Stimulated activated CD8-positive, alpha-beta memory T cell treated with anti-CD3 and anti-CD28 coated beads, Interleukin-2, amount 100 ng/mL, for 1 hour (primary cell): Measurements from ENCODE around the gene RIT2.
"Not testable (repeated sequence)": the region's sequence is repeated elsewhere in the genome, so short reads cannot be mapped to it uniquely, and the experiment has no call there.

Source experiments
- DNase-seq, 2 donors: peaks; one replicate each; pipeline ENCODE4 v3.0.0-alpha.2; 2020; ENCODE audit warnings: low read depth in 2 of 2

The RIT2 gene

DNA sequence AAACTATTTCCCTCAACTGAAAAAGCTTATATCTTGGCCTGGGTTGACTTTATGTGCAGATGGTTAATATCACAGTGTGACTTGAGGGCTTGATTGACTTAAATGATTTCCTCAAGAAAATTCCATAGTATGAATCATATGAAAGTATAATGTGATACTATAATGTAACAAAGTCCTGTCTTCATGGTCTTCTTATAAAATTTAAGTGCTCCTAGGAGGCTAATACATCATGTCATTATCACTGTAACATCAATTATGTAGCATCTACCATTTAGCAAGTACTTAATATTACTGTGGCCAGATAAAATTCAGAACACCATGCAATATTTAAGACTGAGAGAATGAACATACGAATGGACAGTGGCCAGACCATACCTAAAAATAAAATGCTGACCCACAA, 276.1 kb downstream of the RIT2 start:
- DNase-seq: no peak

DNA sequence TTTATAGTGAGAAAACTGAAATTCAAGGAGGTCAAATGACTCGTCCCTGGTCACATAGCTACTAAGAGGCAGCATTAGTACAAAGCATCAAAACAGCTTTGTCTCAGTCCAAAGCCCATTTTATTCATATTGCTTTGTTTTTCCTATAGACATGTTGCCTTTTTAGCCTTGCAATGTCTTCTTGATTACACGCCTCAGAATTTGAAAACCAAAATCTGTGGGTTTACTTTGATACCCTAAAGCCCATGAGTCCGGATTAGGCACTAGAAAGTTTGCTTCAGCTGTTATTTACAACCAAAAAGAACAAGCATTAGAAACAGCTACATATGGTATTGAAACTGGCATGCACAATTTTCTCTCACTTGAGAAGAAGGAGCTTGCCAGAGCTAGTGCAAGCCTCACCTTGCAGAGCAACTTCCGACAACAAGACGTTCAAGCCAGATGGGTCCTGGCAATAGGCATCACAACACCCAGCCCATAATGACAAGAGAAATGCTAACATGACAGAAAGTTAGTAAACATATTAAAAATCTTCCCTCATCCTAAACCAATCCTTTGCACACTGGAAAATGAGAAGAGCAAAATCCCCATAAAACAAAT, 276.8 kb downstream of the RIT2 start:
- DNase-seq: no peak

DNA sequence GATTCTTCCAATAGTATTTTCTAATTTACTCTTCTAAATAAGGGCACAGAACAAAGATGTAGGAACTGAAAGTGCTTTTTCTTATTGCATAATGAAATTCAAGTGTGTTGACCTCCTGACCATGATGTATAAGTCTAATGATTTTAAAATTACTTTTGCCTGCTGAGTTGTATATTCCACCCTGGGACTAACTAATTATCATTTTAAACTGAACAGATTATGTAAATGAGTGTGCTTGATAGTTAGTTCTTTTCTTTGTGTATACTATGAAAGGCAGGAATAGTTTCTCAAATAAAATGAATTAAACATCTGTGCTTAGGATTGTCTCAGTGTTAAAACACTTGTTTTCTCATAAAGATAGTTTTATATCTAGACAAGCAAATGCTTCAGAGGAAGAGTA, 284.5 kb downstream of the RIT2 start:
- DNase-seq: no peak

DNA sequence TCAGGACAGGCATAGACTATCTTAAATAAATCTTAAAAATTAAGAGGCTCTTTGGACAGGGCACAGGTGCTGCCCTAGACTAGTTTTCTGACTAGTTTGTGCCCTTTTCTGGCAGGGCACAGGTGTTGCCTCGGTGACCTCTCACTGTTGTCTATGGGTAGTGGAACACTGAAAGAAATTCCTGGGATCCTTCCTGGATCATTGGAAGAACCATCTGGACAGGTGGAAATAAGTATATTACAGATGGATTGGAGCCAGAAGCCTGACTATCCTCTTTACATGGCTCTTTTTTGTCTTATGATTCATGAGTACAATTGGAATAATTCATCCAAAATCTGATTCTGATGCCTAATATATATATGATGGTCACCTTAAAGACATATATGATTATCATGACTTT, 286.6 kb downstream of the RIT2 start:
- no peak for DNase-seq

GRCh38 chr18:42824178-42824577, 291.3 kb downstream of the RIT2 start:
- DNase-seq: no peak

DNA sequence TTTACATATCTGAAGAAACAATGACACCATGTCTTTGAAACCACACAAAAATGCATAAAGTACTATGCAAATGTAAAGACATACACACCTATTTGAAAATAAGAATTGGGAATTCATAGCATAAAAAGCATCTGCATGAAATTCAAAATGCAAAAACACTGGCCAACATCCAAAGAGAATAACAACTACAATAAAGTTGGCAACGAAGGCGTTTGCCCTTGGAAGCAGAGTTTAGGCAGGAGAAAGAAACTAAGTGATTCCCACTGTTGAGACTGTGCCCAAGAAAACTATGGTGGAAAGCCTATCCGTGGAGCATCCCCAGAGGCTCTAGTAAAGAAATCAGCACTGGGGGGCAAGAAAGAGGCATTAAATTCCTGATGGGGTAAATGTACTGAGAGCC, 292.8 kb downstream of the RIT2 start:
- DNase-seq: no peak

GRCh38 chr18:42821492-42821891, 294.0 kb downstream of the RIT2 start:
- DNase-seq: no peak

- DNase-seq: no peak
These were observed 300.9 kb downstream of the RIT2 start for GRCh38 chr18:42814618-42815017.

GRCh38 chr18:42814184-42814583, 301.3 kb downstream of the RIT2 start:
- DNase-seq: no peak

- no peak for DNase-seq
These were observed 301.9 kb downstream of the RIT2 start for GRCh38 chr18:42813570-42813969.

DNA sequence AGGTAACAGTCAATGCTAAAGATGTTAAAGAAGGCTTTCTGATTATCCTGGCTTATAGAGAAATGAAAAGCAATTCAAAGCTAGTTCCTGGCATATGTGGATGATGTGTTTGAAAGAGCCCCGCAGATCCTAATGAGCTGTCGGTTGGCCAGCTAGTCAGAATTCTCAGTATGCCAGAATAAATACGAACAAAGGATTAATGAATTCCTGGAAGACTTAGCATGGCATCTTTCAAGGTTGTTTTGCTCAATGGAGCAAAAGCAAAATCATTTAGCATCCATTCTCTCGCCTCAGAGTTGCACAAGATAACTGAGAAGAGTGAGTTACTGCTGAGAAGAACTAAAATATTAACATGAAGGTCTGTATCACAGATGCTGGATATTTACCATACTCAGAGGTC, 307.6 kb downstream of the RIT2 start:
- no peak for DNase-seq

GRCh38 chr18:42801706-42802105, 313.8 kb downstream of the RIT2 start:
- DNase-seq: no peak

DNA sequence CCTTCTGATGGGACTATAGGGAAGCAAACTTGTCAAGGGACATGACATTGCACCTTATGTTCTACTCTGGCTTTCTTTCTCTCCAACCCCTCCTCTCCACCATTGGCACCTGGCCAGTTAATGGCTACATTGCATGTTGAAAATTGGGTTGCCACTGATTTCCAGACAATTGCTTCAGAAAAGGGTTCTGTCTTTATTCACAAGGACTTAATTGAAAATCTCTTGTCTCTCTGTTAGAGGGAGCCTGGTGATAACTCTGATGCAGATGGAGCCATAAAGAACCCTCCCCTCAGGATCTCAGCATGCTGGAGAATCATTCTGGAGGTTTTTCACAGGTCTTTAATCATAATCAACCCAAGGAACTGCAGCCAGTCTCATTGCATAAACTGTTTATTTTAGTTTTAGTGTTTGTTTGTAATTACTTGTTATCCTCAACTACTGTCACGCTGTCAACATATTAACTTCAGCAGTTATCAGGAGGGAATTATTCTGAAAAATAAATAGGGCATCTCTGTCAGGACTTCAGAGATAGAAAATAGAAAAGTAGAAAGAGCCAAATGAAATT, 316.8 kb downstream of the RIT2 start:
- no peak for DNase-seq

DNA sequence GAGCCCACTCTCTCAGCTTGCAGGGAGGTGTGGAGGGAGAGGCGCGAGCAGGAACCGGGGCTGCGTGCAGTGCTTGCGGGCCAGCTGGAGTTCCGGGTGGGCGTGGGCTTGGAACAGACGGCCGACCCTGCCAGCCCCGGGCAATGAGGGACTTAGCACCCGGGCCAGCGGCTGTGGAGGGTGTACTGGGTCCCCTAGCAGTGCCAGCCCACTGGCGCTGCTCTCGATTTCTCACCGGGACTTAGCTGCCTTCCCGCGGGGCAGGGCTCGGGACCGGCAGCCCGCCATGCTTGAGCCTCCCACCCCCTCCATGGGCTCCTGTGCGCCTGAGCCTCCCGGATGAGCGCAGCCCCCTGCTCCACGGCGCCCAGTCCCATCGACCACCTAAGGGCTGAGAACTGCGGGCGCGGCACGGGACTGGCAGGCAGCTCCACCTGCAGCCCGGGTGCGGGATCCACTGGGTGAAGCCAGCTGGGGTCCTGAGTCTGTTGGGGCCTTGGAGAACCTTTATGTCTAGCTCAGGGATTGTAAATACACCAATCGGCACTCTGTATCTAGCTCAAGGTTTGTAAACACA, 320.2 kb downstream of the RIT2 start:
- DNase-seq: not testable (repeated sequence)

GRCh38 chr18:42792731-42793130, 322.8 kb downstream of the RIT2 start:
- DNase-seq: no peak

- no peak for DNase-seq
These were observed 330.9 kb downstream of the RIT2 start for GRCh38 chr18:42784632-42785031.

GRCh38 chr18:42782929-42783328, 332.6 kb downstream of the RIT2 start:
- DNase-seq: no peak

GRCh38 chr18:42781298-42781815, 334.1 kb downstream of the RIT2 start:
- no peak for DNase-seq

DNA sequence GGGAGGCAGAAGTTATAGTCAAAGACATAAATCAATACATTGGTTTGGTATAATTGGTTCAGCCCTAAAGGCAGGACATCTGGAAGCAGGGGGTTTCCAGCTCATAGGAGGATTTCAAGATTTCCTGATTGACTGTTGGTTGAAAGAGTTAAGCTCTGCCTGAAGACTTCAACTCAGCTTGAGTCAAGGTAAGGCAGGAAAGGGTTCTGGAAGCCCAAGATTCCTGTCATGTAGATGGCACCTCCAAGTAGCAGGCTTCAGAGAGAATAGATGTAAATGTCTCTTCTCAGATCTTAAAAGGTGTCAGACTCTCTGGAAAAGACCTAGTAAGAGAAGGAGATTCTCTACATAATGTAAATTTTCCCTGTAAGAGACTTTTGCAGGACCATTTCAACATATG, 335.3 kb downstream of the RIT2 start:
- DNase-seq: no peak

GRCh38 chr18:42778445-42779042, 336.9 kb downstream of the RIT2 start:
- DNase-seq: no peak

GRCh38 chr18:42778024-42778423, 337.5 kb downstream of the RIT2 start:
- DNase-seq: no peak

DNA sequence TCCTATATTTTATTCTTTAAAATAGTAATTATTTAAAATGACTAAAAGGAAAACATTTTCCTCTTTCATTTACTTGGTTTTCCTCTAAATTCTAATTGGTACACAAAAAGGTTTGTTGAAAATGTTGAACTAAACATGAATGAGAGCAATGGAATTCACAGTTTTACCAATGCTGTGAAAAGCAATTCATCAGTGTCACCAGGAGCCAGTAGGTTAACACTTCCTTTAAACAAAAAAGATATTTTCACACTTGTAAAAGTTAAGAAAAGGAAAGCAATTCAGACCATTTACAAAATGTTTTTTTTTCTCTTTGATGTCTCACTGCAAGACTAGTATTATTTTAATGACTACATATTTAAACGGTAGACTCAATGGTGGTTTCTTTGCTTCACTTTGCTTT, 341.6 kb downstream of the RIT2 start:
- DNase-seq: no peak

DNA sequence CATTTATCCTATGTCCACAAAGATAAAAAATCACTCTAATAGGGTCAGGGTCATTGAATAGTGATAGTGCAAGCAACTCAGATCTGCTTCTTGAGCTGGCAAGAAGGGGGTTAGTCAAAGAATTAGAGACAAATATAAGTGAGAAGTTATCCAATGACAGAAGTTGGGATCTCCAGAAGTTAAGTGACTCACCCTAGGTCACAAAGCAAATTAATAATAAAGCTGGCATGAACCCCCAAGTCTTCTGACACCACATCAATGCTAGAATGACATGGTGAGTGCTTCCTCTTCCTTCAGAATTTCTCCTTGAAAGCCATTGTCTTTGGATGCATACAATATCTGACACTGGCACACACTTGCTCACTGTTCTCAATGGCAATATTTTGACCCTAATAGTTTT, 343.5 kb downstream of the RIT2 start:
- no peak for DNase-seq
